Measurements from ENCODE around the gene TENM4. TPM values are rescaled to one million over a fixed set of nuclear protein-coding genes. Genes with fewer than 3 reads are reported as not detected.

Gene TENM4
- total and polyA plus RNA-seq, 2 of the 13 experiments (the other 11 are each of a cell fraction or from before 2014, with no cell fraction given) = not detected

DNA sequence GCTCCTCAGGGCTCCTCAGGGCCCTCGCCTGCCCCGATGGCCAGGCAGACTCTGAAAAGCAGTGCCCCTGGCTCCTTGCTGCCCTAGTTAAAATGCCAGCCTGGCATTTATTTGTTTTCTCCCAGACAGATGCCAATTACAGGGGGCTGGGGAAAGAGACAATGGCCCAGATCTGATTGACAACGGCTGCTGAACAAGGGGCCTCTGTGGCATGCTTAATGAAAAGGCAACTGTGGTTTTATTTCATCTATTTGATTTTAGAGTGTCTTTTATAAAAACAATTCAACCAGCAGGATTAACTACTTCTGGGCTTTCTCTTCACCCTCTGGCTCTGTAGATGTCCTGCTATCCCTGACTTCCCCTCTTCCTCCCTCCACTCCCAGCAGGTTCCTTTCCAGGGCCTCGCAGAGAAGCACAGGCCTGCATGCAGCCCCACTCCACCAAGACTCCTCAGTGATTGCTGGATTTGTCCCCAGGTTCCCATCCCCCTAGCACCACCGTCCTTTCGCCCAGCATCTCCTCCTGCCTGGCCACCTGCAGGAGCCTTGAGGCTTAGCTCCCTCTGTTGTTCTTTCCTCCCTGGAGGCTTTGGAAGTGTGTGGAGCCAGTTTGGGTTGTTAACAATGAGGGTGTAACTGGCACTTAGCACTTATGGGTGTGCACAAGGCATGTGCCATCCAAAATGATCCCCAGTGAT lies 171.1 kb downstream of the TENM4 start (continued):
- TF ChIP-seq, protein P1, sequence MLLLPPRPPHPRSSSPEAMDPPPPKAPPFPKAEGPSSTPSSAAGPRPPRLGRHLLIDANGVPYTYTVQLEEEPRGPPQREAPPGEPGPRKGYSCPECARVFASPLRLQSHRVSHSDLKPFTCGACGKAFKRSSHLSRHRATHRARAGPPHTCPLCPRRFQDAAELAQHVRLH (CRISPR knock-in tag; IDR thresholded peaks at IDR 0.05; ENCODE audit: borderline replicate concordance, low read depth) = no peak
- TF ChIP-seq RBFOX2 (IDR thresholded peaks at IDR 0.05; ENCODE audit: low read depth, low read length) (no peak), ELF1 (CRISPR knock-in tag; IDR thresholded peaks at IDR 0.05) (no peak), NFYB (CRISPR knock-in tag; IDR thresholded peaks at IDR 0.05) (no peak), ZNF772 (CRISPR knock-in tag; IDR thresholded peaks at IDR 0.05) (no peak), RARG (CRISPR knock-in tag; IDR thresholded peaks at IDR 0.05; ENCODE audit: low read depth) (no peak), ZFP36 (IDR thresholded peaks at IDR 0.05; ENCODE audit: borderline replicate concordance, low read depth, low read length, partially characterized antibody) (no peak), GATA4 (IDR thresholded peaks at IDR 0.05; ENCODE audit: borderline replicate concordance, low read depth) (no peak), ETV5 (CRISPR knock-in tag; IDR thresholded peaks at IDR 0.05; ENCODE audit: borderline replicate concordance) (no peak), NR2C2 (CRISPR knock-in tag; IDR thresholded peaks at IDR 0.05; ENCODE audit: borderline replicate concordance) (no peak), MAF1 (CRISPR knock-in tag; IDR thresholded peaks at IDR 0.05; ENCODE audit: borderline replicate concordance) (no peak), SETDB1 (CRISPR knock-in tag; IDR thresholded peaks at IDR 0.05; ENCODE audit: borderline replicate concordance) (no peak), CEBPG (CRISPR knock-in tag; IDR thresholded peaks at IDR 0.05) (no peak), TSC22D2 (CRISPR knock-in tag; IDR thresholded peaks at IDR 0.05; ENCODE audit: borderline replicate concordance) (no peak), ZNF12 (CRISPR knock-in tag; IDR thresholded peaks at IDR 0.05) (no peak)
- TF ChIP-seq, protein P2, sequence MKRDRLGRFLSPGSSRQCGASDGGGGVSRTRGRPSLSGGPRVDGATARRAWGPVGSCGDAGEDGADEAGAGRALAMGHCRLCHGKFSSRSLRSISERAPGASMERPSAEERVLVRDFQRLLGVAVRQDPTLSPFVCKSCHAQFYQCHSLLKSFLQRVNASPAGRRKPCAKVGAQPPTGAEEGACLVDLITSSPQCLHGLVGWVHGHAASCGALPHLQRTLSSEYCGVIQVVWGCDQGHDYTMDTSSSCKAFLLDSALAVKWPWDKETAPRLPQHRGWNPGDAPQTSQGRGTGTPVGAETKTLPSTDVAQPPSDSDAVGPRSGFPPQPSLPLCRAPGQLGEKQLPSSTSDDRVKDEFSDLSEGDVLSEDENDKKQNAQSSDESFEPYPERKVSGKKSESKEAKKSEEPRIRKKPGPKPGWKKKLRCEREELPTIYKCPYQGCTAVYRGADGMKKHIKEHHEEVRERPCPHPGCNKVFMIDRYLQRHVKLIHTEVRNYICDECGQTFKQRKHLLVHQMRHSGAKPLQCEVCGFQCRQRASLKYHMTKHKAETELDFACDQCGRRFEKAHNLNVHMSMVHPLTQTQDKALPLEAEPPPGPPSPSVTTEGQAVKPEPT (CRISPR knock-in tag; IDR thresholded peaks at IDR 0.05; ENCODE audit: low read depth) = no peak
- TF ChIP-seq, protein P3, sequence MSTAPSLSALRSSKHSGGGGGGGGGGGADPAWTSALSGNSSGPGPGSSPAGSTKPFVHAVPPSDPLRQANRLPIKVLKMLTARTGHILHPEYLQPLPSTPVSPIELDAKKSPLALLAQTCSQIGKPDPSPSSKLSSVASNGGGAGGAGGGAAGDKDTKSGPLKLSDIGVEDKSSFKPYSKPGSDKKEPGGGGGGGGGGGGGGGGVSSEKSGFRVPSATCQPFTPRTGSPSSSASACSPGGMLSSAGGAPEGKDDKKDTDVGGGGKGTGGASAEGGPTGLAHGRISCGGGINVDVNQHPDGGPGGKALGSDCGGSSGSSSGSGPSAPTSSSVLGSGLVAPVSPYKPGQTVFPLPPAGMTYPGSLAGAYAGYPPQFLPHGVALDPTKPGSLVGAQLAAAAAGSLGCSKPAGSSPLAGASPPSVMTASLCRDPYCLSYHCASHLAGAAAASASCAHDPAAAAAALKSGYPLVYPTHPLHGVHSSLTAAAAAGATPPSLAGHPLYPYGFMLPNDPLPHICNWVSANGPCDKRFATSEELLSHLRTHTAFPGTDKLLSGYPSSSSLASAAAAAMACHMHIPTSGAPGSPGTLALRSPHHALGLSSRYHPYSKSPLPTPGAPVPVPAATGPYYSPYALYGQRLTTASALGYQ (CRISPR knock-in tag; IDR thresholded peaks at IDR 0.05) = no peak

Data from HepG2 (cell line).